Small intestine (tissue), 7 donors: ENCODE results near the gene NRXN3. TPM values are rescaled to one million over a fixed set of nuclear protein-coding genes. Genes with fewer than 3 reads are reported as not detected.

Source experiments
- DNase-seq, 2 donors: peaks; one replicate each; pipeline versions ENCODE4 v3.0.0 to v3.0.0-alpha.2; 2013
- FAIRE-seq: peaks from 2 replicates; lab custom pipeline; 2012; peaks lifted over from hg19 to GRCh38; lab: Jason Lieb, UNC
- H3K27ac ChIP-seq, 3 donors: one replicate each; pipeline ENCODE4 v1.5.1; 2013; ENCODE audit warnings: low read length in 2 of 3, mild to moderate bottlenecking in 2 of 3, control low read depth in 1 of 3, inconsistent platforms in 1 of 3, low read depth in 1 of 3, moderate library complexity in 1 of 3
- H3K27me3 ChIP-seq, 3 donors: one replicate each; pipeline ENCODE4 v1.6.1; 2013; ENCODE audit warnings: low read length in 3 of 3, inconsistent platforms in 1 of 3; ENCODE audit not compliant: control insufficient read depth in 3 of 3, insufficient read depth in 3 of 3
- H3K36me3 ChIP-seq, 3 donors: one replicate each; pipeline ENCODE4 v1.6.1; 2013; ENCODE audit warnings: low read length in 3 of 3, inconsistent platforms in 1 of 3, low read depth in 1 of 3, mild to moderate bottlenecking in 1 of 3, moderate library complexity in 1 of 3; ENCODE audit not compliant: control insufficient read depth in 3 of 3, insufficient read depth in 2 of 3
- H3K4me1 ChIP-seq, 3 donors: one replicate each; pipeline ENCODE4 v1.6.1; 2013; ENCODE audit warnings: low read length in 2 of 3, inconsistent platforms in 1 of 3, low read depth in 1 of 3, mild to moderate bottlenecking in 1 of 3, moderate library complexity in 1 of 3; ENCODE audit not compliant: control insufficient read depth in 3 of 3, insufficient read depth in 2 of 3
- H3K4me3 ChIP-seq, 3 donors: one replicate each; pipeline ENCODE4 v1.5.1; 2013; ENCODE audit warnings: low read length in 3 of 3, control low read depth in 1 of 3, inconsistent platforms in 1 of 3, low read depth in 1 of 3, mild to moderate bottlenecking in 1 of 3, moderate library complexity in 1 of 3
- H3K9me3 ChIP-seq, 2 donors: one replicate each; pipeline ENCODE4 v1.6.1; 2013; ENCODE audit warnings: low read depth in 1 of 2, low read length in 1 of 2; ENCODE audit not compliant: control insufficient read depth in 2 of 2, insufficient read depth in 1 of 2
- WGBS, 3 donors: extraction: QIAGEN DNeasy Blood & Tissue Kit; methylation state at CpG; one replicate each; pipeline ENCODE4 v1.1.7; 2013; 5-methylcytosine and 5-hydroxymethylcytosine counted together
- polyA plus RNA-seq, 4 donors: library from polyadenylated mRNA; stranded (reverse) in 3 of 4; unstranded in 1 of 4; fragments of 200-250 nt in 3 of 4; fragments of 120-200 nt in 1 of 4; gene quantifications; one replicate each; pipeline versions ENCODE4 v1.2.1 to v1.2.3, GENCODE V29; 2013
- donor health status: healthy with polysubstance abuse.
- donor health status: control.
- donor health status: control.
- donor health status: Bipolar disorder and iron deficiency.
- donor health status: healthy.

The NRXN3 gene
- polyA plus RNA-seq, 4 donors: 2.3 TPM; not detected in 2

- Histone ChIP-seq H3K27ac (no peak overlapping the region), H3K4me1 (peaks cover 0 to 14% (median 0%) of the 10 kb centered on the region in 3 donors), H3K9me3 (no peaks in the 10 kb centered on the region), H3K27me3 (peaks cover 0 to 49% (median 5%) of the 10 kb centered on the region in 3 donors), H3K36me3 (no peaks in the 10 kb centered on the region), H3K4me3 (peak overlapping the region in 2 of 3 donors; percentile 35 to 60)
- DNase-seq (peak; percentile 16 to 20), FAIRE-seq (no peak)
- 1 to 4% (median 3%) methylated on average over 41 of the region's 41 CpGs for WGBS, 3 donors
Measured at GRCh38 chr14:79279645-79280597, 1109.7 kb downstream of the NRXN3 start.

- H3K27me3 ChIP-seq: peaks cover 0 to 49% (median 5%) of the 10 kb centered on the region in 3 donors
Measured at GRCh38 chr14:79281244-79282152, 1111.3 kb downstream of the NRXN3 start.

DNA sequence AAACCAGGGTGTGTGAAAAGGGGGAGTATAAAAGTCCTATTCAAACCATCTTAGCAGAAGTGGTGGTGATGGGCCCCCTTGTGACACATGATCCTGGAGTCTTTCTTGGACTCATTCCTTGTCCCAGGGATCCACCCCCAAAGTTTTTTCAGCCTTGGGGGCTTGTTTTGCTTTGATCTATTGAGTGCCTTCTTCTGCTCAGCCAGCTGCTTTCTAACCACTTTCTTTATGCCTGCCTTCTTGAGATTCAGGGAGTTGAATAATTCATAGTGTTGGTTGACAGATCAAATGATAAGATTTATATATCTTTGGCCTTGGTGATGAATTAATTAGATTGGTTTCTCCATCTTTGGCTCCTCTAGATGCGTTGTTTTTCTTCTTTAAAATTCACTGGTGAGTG, 1114.4 kb downstream of the NRXN3 start:
- H3K4me3 ChIP-seq: no peak overlapping the region
- H3K36me3 ChIP-seq: no peaks in the 10 kb centered on the region
- 87 to 100% (median 88%) methylated on average over 1 of the region's 1 CpG for WGBS, 3 donors
- FAIRE-seq: no peak
- no peak for DNase-seq
- H3K4me1 ChIP-seq: no peaks in the 10 kb centered on the region
- no peaks in the 10 kb centered on the region for H3K9me3 ChIP-seq
- peaks cover 0 to 28% (median 0%) of the 10 kb centered on the region in 3 donors for H3K27me3 ChIP-seq
- H3K27ac ChIP-seq: no peak overlapping the region

More at GRCh38 chr14:79281244-79282152, 1111.3 kb downstream of the NRXN3 start:
- DNase-seq (no peak), FAIRE-seq (no peak)
- H3K4me1 ChIP-seq: peaks cover 0 to 11% (median 0%) of the 10 kb centered on the region in 3 donors
- H3K4me3 ChIP-seq: peak overlapping the region in 1 of 3 donors; percentile 60
- no peaks in the 10 kb centered on the region for H3K9me3 ChIP-seq
- H3K36me3 ChIP-seq: no peaks in the 10 kb centered on the region
- no peak overlapping the region for H3K27ac ChIP-seq
- WGBS, 3 donors: 7 to 15% (median 10%) methylated on average over 6 of the region's 6 CpGs

DNA sequence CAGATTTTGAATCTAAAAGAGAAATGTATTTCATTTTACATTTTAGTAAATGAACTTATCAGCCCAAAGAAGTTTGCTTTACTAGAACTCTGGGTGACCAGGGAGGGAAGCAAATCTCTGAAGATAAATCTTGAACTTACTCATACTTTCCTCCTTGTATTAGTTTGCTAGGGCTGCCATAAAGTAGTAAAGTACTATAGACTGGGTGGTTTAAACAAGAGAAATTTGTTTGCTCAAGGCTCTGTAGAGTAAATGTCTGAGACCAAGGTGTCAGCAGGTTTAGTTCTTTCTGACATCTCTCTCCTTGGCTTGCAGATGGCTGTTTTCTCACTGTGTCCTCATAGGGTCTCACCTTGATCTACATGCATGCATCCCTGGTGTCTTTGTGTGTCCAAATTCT, 1115.1 kb downstream of the NRXN3 start:
- no peaks in the 10 kb centered on the region for H3K4me1 ChIP-seq
- no peak for DNase-seq
- H3K36me3 ChIP-seq: no peaks in the 10 kb centered on the region
- no peak for FAIRE-seq
- no peak overlapping the region for H3K27ac ChIP-seq
- H3K4me3 ChIP-seq: no peak overlapping the region
- no peaks in the 10 kb centered on the region for H3K9me3 ChIP-seq
- H3K27me3 ChIP-seq: peaks cover 0 to 22% (median 0%) of the 10 kb centered on the region in 3 donors

- H3K27ac ChIP-seq: no peak overlapping the region
- H3K4me1 ChIP-seq: no peaks in the 10 kb centered on the region
- peaks cover 0 to under 1% (median 0%) of the 10 kb centered on the region in 3 donors for H3K27me3 ChIP-seq
- FAIRE-seq: no peak
- WGBS, 3 donors: 71 to 87% (median 81%) methylated on average over 1 of the region's 1 CpG
- no peaks in the 10 kb centered on the region for H3K9me3 ChIP-seq
- H3K36me3 ChIP-seq: no peaks in the 10 kb centered on the region
- H3K4me3 ChIP-seq: no peak overlapping the region
- no peak for DNase-seq
Measured at GRCh38 chr14:79287976-79288375, 1117.8 kb downstream of the NRXN3 start.

DNA sequence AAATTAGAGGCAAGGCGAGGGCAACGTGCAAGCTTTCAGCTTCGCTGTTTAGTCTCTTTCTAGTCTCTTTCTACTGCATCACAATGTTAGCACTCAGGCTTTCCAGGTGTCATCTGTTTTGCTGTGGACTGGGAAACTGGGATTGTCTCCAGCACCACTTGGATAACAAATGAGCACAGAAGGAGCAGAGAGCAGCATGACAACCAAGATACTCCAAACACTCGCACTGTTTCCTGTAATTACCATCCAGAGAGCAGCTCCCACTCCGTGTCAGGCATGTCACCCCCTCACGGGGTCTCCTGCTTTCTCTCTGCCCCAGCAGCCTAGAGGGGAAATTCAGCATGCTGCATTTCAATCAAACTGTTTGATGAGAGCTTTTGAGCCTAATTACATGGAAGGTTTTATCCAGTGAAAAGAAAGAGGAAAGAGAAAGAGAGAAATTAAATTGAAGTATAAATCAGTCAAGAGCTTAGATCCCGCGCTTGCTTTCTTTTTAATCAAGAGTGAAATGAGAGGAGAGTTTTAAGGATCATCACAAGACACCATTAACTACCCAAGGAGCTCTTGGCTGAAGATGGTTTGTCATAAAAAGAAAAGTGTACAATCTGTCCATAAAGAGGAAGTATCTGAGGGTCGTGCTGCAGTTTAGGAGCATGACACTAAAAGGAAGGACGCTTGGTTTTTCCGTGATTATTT, 1123.5 kb downstream of the NRXN3 start:
- H3K9me3 ChIP-seq: no peaks in the 10 kb centered on the region
- 52 to 75% (median 69%) methylated on average over 11 of the region's 11 CpGs for WGBS, 3 donors
- H3K36me3 ChIP-seq: no peaks in the 10 kb centered on the region
- DNase-seq (no peak), FAIRE-seq (no peak)
- H3K4me3 ChIP-seq: no peak overlapping the region
- peaks cover 0 to 7% (median 0%) of the 10 kb centered on the region in 3 donors for H3K4me1 ChIP-seq
- no peaks in the 10 kb centered on the region for H3K27me3 ChIP-seq
- no peak overlapping the region for H3K27ac ChIP-seq

- FAIRE-seq (no peak), DNase-seq (no peak)
- Histone ChIP-seq H3K27me3 (no peaks in the 10 kb centered on the region), H3K9me3 (no peaks in the 10 kb centered on the region), H3K4me3 (no peak overlapping the region), H3K4me1 (peaks cover 0 to 8% (median 0%) of the 10 kb centered on the region in 3 donors), H3K27ac (no peak overlapping the region), H3K36me3 (no peaks in the 10 kb centered on the region)
Measured at GRCh38 chr14:79294499-79294898, 1124.3 kb downstream of the NRXN3 start.

- no peaks in the 10 kb centered on the region for H3K36me3 ChIP-seq
- H3K27me3 ChIP-seq: no peaks in the 10 kb centered on the region
- DNase-seq (no peak), FAIRE-seq (no peak)
- H3K4me1 ChIP-seq: peaks cover 0 to 8% (median 0%) of the 10 kb centered on the region in 3 donors
- H3K9me3 ChIP-seq: no peaks in the 10 kb centered on the region
- no peak overlapping the region for H3K4me3 ChIP-seq
- no peak overlapping the region for H3K27ac ChIP-seq
Measured at GRCh38 chr14:79295385-79295784, 1125.2 kb downstream of the NRXN3 start.
